Subcutaneous adipose tissue (tissue), 4 donors: ENCODE data around the gene DLGAP1. TPM values are rescaled to one million over a fixed set of nuclear protein-coding genes. Genes with fewer than 3 reads are reported as not detected.

ENCODE experiments used
- total RNA-seq, 4 donors: library from RNA; depleted of rRNA; stranded (reverse); fragments of >200 nt; gene quantifications; one replicate each; pipeline ENCODE4 v1.1.0, GENCODE V29; 2016
- TF ChIP-seq, protein P1 (sequence below): fragments of 450-650 bp; IDR thresholded peaks from one replicate; pipeline ENCODE4 v1.5.1; 2016; ENCODE audit warnings: low read depth, mild to moderate bottlenecking, control low read depth, antibody characterized with exemption, moderate library complexity

DLGAP1 gene
- total RNA-seq, 4 donors from 2014 or later = 0.44 to 3.3 (median 0.99) TPM

GRCh38 chr18:3468066-3468705 is 986.9 kb downstream of the DLGAP1 start:
- TF ChIP-seq, protein P1, sequence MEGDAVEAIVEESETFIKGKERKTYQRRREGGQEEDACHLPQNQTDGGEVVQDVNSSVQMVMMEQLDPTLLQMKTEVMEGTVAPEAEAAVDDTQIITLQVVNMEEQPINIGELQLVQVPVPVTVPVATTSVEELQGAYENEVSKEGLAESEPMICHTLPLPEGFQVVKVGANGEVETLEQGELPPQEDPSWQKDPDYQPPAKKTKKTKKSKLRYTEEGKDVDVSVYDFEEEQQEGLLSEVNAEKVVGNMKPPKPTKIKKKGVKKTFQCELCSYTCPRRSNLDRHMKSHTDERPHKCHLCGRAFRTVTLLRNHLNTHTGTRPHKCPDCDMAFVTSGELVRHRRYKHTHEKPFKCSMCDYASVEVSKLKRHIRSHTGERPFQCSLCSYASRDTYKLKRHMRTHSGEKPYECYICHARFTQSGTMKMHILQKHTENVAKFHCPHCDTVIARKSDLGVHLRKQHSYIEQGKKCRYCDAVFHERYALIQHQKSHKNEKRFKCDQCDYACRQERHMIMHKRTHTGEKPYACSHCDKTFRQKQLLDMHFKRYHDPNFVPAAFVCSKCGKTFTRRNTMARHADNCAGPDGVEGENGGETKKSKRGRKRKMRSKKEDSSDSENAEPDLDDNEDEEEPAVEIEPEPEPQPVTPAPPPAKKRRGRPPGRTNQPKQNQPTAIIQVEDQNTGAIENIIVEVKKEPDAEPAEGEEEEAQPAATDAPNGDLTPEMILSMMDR = no peak

DNA sequence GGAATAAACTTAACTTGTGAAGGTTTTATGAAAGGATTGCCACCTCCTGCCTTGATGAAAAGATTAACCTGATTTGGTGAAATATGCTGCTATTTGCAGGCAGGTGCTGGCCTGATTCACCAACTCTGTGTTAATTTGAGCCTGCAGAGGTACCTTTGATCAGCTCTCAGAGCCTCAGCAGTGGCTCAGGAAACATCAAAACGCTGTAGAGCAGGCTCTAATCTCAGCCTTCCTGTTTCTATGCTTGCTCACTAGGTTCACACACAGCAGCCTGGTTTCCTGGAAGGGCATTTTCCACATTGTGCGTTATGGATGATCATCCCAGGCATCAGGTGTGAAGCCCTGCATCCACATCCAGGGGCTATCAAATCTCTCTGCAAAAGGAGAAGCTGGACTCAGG is 988.2 kb downstream of the DLGAP1 start:
- TF ChIP-seq, protein P1 = no peak

DNA sequence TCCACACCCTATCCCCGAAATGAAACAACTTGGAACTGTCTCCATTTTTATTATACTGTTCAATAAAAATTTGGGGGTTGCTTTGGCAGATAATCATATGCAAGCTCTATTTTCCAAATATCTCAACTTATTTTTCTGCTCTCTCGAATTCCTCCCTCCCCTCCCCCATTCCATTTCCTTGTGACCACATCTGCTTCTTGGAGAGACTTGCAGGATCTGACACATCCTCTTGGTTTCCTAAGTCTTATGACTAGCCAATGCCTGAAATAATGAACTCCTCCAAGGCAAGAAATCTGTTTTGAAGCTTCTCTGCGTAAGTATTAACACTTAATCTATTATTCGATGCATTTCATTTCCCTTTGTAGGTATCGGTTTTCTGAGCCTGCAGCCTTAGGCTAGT is 989.1 kb downstream of the DLGAP1 start:
- TF ChIP-seq, protein P1 = no peak

DNA sequence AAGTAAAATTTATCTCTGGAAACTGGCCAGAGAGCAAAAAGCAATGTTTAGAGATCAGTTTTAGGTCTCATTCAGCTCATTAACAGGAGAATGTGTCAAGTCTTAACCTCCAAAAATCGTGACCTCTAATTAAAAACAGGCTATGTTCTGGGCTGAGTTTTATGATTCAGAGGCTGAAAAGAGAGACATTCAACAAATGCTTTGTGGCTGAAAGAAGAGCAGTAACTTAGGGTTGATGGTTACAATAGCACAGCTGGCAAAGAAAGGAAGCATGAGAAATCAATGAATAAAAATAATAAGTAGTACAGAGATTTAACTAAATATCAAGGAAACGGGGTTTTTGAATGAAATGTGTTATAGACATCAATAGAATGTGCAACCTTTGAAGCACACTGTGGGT is 992.1 kb downstream of the DLGAP1 start:
- TF ChIP-seq, protein P1 = no peak

GRCh38 chr18:3461704-3462103 is 993.4 kb downstream of the DLGAP1 start:
- TF ChIP-seq, protein P1 = no peak

GRCh38 chr18:3460823-3461398 is 994.2 kb downstream of the DLGAP1 start:
- TF ChIP-seq, protein P1 = no peak

DNA sequence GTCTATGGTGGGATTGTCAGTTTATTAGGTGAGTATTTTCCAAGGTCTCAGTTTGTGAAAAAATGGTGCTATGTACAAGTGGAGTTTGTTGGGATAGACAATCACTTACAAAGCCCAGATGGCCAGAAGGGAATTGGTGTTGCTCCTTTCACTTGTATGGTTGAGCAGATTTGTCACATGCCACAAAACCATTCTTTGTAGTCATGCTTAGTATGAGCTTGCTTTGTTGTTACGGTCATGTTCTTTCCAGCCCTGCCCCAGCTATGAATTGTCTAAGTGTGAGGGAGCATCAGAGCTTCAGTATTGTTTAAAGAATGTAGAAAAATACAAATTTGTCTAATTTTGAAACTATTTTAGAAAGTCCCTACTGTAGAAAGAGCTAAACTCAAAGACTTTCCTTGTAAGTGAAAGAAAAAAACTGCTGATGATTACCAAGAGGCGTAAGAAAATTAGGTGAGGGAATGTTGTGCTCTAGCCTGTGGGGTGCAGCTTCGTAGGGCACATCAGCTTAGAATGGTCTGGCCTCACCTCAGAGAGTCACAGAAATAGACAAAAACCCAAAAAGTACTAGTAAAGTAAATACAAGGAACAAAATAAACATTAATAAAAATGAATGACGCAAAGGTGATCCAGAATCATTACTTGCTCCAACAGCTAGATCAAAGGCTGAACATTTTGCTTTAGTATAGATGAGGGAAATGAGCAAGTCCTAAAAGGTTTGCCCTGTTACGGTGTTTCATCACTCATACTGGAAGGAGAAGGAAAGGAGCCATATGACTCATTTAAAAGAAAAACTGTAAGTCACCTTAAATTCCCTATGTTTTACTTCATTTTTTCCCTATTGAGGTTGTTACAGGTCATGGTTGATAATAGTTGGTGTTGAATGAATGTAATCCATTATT is 995.9 kb downstream of the DLGAP1 start:
- TF ChIP-seq, protein P1 = no peak
